GM23248 (cell line): ENCODE results near the gene MYRF. TPM values are rescaled to one million over a fixed set of nuclear protein-coding genes. Genes with fewer than 3 reads are reported as not detected.

Source experiments
- DNase-seq: peaks from one replicate; pipeline ENCODE4 v3.0.0-alpha.2; 2015
- H2AFZ ChIP-seq: fragments of 200-600 bp; sonication (generic); 2 replicates; pipeline ENCODE4 v1.6.1; 2016; ENCODE audit warnings: antibody characterized with exemption
- H3F3A ChIP-seq: fragments of 200-600 bp; sonication (generic); 2 replicates; pipeline ENCODE4 v1.6.1; 2016; ENCODE audit warnings: mild to moderate bottlenecking, antibody characterized with exemption, mixed run types; ENCODE audit not compliant: insufficient read depth
- H3K27ac ChIP-seq: fragments of 200-600 bp; sonication (generic); 2 replicates; pipeline ENCODE4 v1.5.1; 2016; ENCODE audit warnings: mild to moderate bottlenecking
- H3K27me3 ChIP-seq: fragments of 200-600 bp; sonication (generic); replicated peaks from 2 replicates; pipeline ENCODE4 v1.6.1; 2016; ENCODE audit warnings: mild to moderate bottlenecking; ENCODE audit not compliant: insufficient read depth
- H3K36me3 ChIP-seq: fragments of 200-600 bp; sonication (generic); 2 replicates; pipeline ENCODE4 v1.6.1; 2016; ENCODE audit warnings: low read depth, mild to moderate bottlenecking
- H3K4me1 ChIP-seq: fragments of 200-600 bp; sonication (generic); 2 replicates; pipeline ENCODE4 v1.6.1; 2016; ENCODE audit warnings: mild to moderate bottlenecking; ENCODE audit not compliant: insufficient read depth
- H3K4me2 ChIP-seq: fragments of 200-600 bp; sonication (generic); one replicate; pipeline ENCODE4 v1.6.1; 2016; ENCODE audit warnings: mild to moderate bottlenecking; ENCODE audit not compliant: unreplicated experiment
- H3K4me3 ChIP-seq: fragments of 200-600 bp; sonication (generic); 2 replicates; pipeline ENCODE4 v1.5.1; 2016; ENCODE audit warnings: mild to moderate bottlenecking
- H3K79me2 ChIP-seq: fragments of 200-600 bp; sonication (generic); 2 replicates; pipeline ENCODE4 v1.6.1; 2016; ENCODE audit warnings: mild to moderate bottlenecking; ENCODE audit not compliant: insufficient read depth
- H3K9ac ChIP-seq: fragments of 200-600 bp; sonication (generic); 2 replicates; pipeline ENCODE4 v1.6.1; 2016; ENCODE audit warnings: mild to moderate bottlenecking
- H3K9me2 ChIP-seq: fragments of 200-600 bp; sonication (generic); 2 replicates; pipeline ENCODE4 v1.6.1; 2016; ENCODE audit warnings: mixed run types, mild to moderate bottlenecking, moderate library complexity; ENCODE audit not compliant: insufficient read depth
- H3K9me3 ChIP-seq: fragments of 200-600 bp; sonication (generic); one replicate; pipeline ENCODE4 v1.6.1; 2017; ENCODE audit warnings: low read depth
- H4K20me1 ChIP-seq: fragments of 200-600 bp; sonication (generic); 2 replicates; pipeline ENCODE4 v1.6.0; 2016; ENCODE audit not compliant: insufficient read depth
- EZH2 ChIP-seq: fragments of 200-600 bp; sonication (generic); IDR thresholded peaks from 2 replicates; pipeline ENCODE4 v1.6.1; 2018; ENCODE audit warnings: antibody characterized with exemption, mild to moderate bottlenecking; ENCODE audit not compliant: insufficient read depth, poor library complexity, severe bottlenecking
- EZH2phosphoT487 ChIP-seq: fragments of 200-600 bp; sonication (generic); IDR thresholded peaks from 2 replicates; pipeline ENCODE4 v1.6.1; 2018; ENCODE audit warnings: antibody characterized with exemption, moderate library complexity, mild to moderate bottlenecking, low read depth; ENCODE audit not compliant: insufficient read depth
- WGBS, 2 experiments: methylation state at CpG; one replicate each; pipeline ENCODE4 v1.1.6; 2015 to 2017; ENCODE audit warnings: low lambda C conversion rate in 2 of 2, low coverage in 1 of 2; ENCODE audit errors: missing lambda C conversion rate in 2 of 2; 5-methylcytosine and 5-hydroxymethylcytosine counted together
- in situ Hi-C: fragments of 300-500 bp; cut with MboI; formaldehyde crosslinking; loops from 2 replicates; pipeline ENCODE4 v1.15.0; 2020
- polyA plus RNA-seq: library from polyadenylated mRNA; unstranded; fragments of >200 nt; fragmentation: Nextera tagmentation; extraction: Ambion mirVana; gene quantifications from 2 replicates; pipeline ENCODE4 v1.2.1, GENCODE V29; 2016
- total RNA-seq: library from RNA; depleted of rRNA; stranded (reverse); fragments of >200 nt; shearing (Covaris generic); gene quantifications from 2 replicates; pipeline ENCODE4 v1.2.3, GENCODE V29; 2014

The MYRF gene
- total and polyA plus RNA-seq, 2 experiments from 2014 or later, result 0.05 TPM; not detected in 1

- TF ChIP-seq EZH2 (no peak), EZH2phosphoT487 (no peak)
- no peak overlapping the region for H3K9ac ChIP-seq
- WGBS, 2 experiments, result 83 to 84% methylated on average over 14 of the region's 14 CpGs
- in situ Hi-C loops, result no loop called here
- no peaks in the 10 kb centered on the region for H3F3A ChIP-seq
- H3K4me2 ChIP-seq, result no peak overlapping the region
- no peak for DNase-seq
- 0 out of 2 replicates have a peak, but pooled peaks cover 3% of the 10 kb centered on the region for H3K4me1 ChIP-seq
- no peaks in the 10 kb centered on the region for H3K9me2 ChIP-seq
- no peak overlapping the region for H2AFZ ChIP-seq
- H3K27ac ChIP-seq, result no peak overlapping the region
- no peaks in the 10 kb centered on the region for H3K27me3 ChIP-seq
- no peaks in the 10 kb centered on the region for H3K79me2 ChIP-seq
- H3K4me3 ChIP-seq, result no peak overlapping the region
- H3K36me3 ChIP-seq, result no peaks in the 10 kb centered on the region
- no peaks in the 10 kb centered on the region for H4K20me1 ChIP-seq
- H3K9me3 ChIP-seq, result no peaks in the 10 kb centered on the region
Observed at GRCh38 chr11:61751384-61751783, 1.1 kb upstream of the MYRF start.

GRCh38 chr11:61752925-61753521, 587 bp downstream of the MYRF start:
- WGBS, 2 experiments, result 29 to 35% methylated on average over 15 to 17 of the region's 17 CpGs
- no peaks in the 10 kb centered on the region for H3K9me2 ChIP-seq
- 0 out of 2 replicates have a peak, but pooled peaks cover 3% of the 10 kb centered on the region for H3K4me1 ChIP-seq
- H3K9me3 ChIP-seq, result no peaks in the 10 kb centered on the region
- H3F3A ChIP-seq, result no peaks in the 10 kb centered on the region
- no peak overlapping the region for H3K4me2 ChIP-seq
- no peak overlapping the region for H3K27ac ChIP-seq
- H3K79me2 ChIP-seq, result no peaks in the 10 kb centered on the region
- no peaks in the 10 kb centered on the region for H3K36me3 ChIP-seq
- no peak for DNase-seq
- H2AFZ ChIP-seq, result peak overlapping the region; percentile 68
- in situ Hi-C loops, result no loop called here
- TF ChIP-seq EZH2phosphoT487, result no peak
- TF ChIP-seq EZH2, result no peak
- H3K27me3 ChIP-seq, result no peaks in the 10 kb centered on the region
- H3K9ac ChIP-seq, result no peak overlapping the region
- no peaks in the 10 kb centered on the region for H4K20me1 ChIP-seq
- H3K4me3 ChIP-seq, result peak overlapping the region; percentile 34

- no peaks in the 10 kb centered on the region for H3K36me3 ChIP-seq
- no peaks in the 10 kb centered on the region for H3K27me3 ChIP-seq
- H3K9ac ChIP-seq, result no peak overlapping the region
- DNase-seq, result no peak
- no peaks in the 10 kb centered on the region for H3K79me2 ChIP-seq
- no peak overlapping the region for H3K4me3 ChIP-seq
- no peak overlapping the region for H3K27ac ChIP-seq
- no peaks in the 10 kb centered on the region for H4K20me1 ChIP-seq
- 0 out of 2 replicates have a peak, but pooled peaks cover 3% of the 10 kb centered on the region for H3K4me1 ChIP-seq
- WGBS, 2 experiments, result 63 to 69% methylated on average over 5 of the region's 5 CpGs
- in situ Hi-C loops, result no loop called here
- no peak overlapping the region for H2AFZ ChIP-seq
- no peaks in the 10 kb centered on the region for H3K9me3 ChIP-seq
- no peak overlapping the region for H3K4me2 ChIP-seq
- H3F3A ChIP-seq, result no peaks in the 10 kb centered on the region
- TF ChIP-seq EZH2, result no peak
- no peak for TF ChIP-seq EZH2phosphoT487
- no peaks in the 10 kb centered on the region for H3K9me2 ChIP-seq
Observed at GRCh38 chr11:61753672-61754071, 1.2 kb downstream of the MYRF start.

GRCh38 chr11:61754534-61755482, 2.4 kb downstream of the MYRF start:
- Histone ChIP-seq H3K4me3 (no peak overlapping the region), H3K9me2 (no peaks in the 10 kb centered on the region), H3K4me2 (no peak overlapping the region), H3K4me1 (0 out of 2 replicates have a peak, but pooled peaks cover 3% of the 10 kb centered on the region), H3K27me3 (no peaks in the 10 kb centered on the region), H3K9ac (no peak overlapping the region), H2AFZ (no peak overlapping the region), H3K9me3 (no peaks in the 10 kb centered on the region), H3F3A (no peaks in the 10 kb centered on the region), H4K20me1 (no peaks in the 10 kb centered on the region), H3K79me2 (no peaks in the 10 kb centered on the region), H3K27ac (no peak overlapping the region), H3K36me3 (no peaks in the 10 kb centered on the region)
- TF ChIP-seq EZH2phosphoT487 (no peak), EZH2 (no peak)
- no peak for DNase-seq
- WGBS, 2 experiments, result 92 to 94% methylated on average over 20 to 31 of the region's 31 CpGs
- in situ Hi-C loops, result no loop called here
